NT2/D1 (cell line): Measurements from ENCODE around the gene KIF13A.

ENCODE experiments used
- DNase-seq: peaks from one replicate; pipeline ENCODE4 v3.0.0-alpha.2; 2011; ENCODE audit warnings: low read depth, low spot score
- H3K27me3 ChIP-seq: 2 replicates; pipeline ENCODE4 v1.6.0; 2011; ENCODE audit warnings: mild to moderate bottlenecking; ENCODE audit not compliant: insufficient read length, insufficient read depth
- H3K36me3 ChIP-seq: 2 replicates; pipeline ENCODE4 v1.6.1; 2011; ENCODE audit warnings: mild to moderate bottlenecking, low read length, mixed read lengths; ENCODE audit not compliant: insufficient read depth, insufficient read length
- H3K4me1 ChIP-seq: 2 replicates; pipeline ENCODE4 v1.5.1; 2011; ENCODE audit not compliant: insufficient read depth, insufficient read length
- H3K4me3 ChIP-seq: 2 replicates; pipeline ENCODE4 v1.5.1; 2011; ENCODE audit warnings: low read depth; ENCODE audit not compliant: insufficient read length
- H3K9ac ChIP-seq: 2 replicates; pipeline ENCODE4 v1.6.0; 2011; ENCODE audit warnings: low read depth; ENCODE audit not compliant: insufficient read length
- H3K9me3 ChIP-seq: 2 replicates; pipeline ENCODE4 v1.5.1; 2011; ENCODE audit warnings: mild to moderate bottlenecking, low read length; ENCODE audit not compliant: insufficient read depth
- SUZ12 ChIP-seq: IDR thresholded peaks from 2 replicates; pipeline ENCODE4 v1.6.1; 2011; ENCODE audit not compliant: insufficient read length, insufficient read depth; ENCODE audit errors: extremely low read depth
- YY1 ChIP-seq: IDR thresholded peaks from 2 replicates; pipeline ENCODE4 v1.6.1; 2011; ENCODE audit not compliant: insufficient read length, insufficient read depth
- ZNF274 ChIP-seq: IDR thresholded peaks from 2 replicates; pipeline ENCODE4 v1.6.1; 2011; ENCODE audit warnings: mild to moderate bottlenecking, low read depth, low read length

KIF13A gene

GRCh38 chr6:17965397-17965796, 22.0 kb downstream of the KIF13A start:
- Histone ChIP-seq H3K27me3 (no peaks in the 10 kb centered on the region), H3K9me3 (no peaks in the 10 kb centered on the region), H3K4me1 (peaks cover 3% of the 10 kb centered on the region), H3K4me3 (no peak overlapping the region), H3K36me3 (no peaks in the 10 kb centered on the region), H3K9ac (no peak overlapping the region)
- TF ChIP-seq YY1 (no peak), SUZ12 (no peak)
- DNase-seq = no peak

- no peaks in the 10 kb centered on the region for H3K36me3 ChIP-seq
- TF ChIP-seq YY1 = no peak
- no peak for TF ChIP-seq ZNF274
- no peak for TF ChIP-seq SUZ12
- DNase-seq = no peak
- no peaks in the 10 kb centered on the region for H3K9me3 ChIP-seq
- H3K4me3 ChIP-seq = no peak overlapping the region
- H3K4me1 ChIP-seq = peaks cover 3% of the 10 kb centered on the region
- H3K9ac ChIP-seq = no peak overlapping the region
- no peaks in the 10 kb centered on the region for H3K27me3 ChIP-seq
These were observed 22.8 kb downstream of the KIF13A start for GRCh38 chr6:17964633-17965032.

DNA sequence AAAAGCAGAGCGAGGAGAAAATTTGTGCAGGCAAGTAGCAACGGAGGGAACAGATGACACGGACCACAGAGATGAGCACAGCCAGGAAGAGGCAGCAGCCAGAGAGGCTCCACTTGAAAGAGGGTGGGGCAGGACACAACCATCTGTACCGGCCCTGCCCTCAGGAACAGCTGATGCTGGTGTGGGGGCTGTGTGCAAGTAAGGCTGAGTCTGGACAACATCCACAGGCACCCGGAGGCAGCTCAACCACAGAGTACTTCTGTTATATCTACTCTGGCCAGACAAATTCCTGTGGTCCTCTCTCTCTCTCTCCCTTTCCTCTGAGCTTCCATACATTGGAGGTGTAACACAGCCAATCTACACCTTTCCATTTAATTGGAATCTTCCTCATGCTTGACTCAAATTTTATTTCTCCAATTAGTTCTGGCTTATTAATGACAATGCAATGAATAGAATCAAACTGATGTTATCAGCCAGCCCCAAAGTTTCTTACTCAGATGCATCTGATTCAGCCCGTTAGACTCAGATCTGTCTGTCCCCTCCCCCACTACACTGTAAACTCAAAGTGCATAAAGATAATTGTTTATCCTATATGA, 24.9 kb downstream of the KIF13A start:
- Histone ChIP-seq H3K9ac (no peak overlapping the region), H3K36me3 (no peaks in the 10 kb centered on the region), H3K9me3 (no peaks in the 10 kb centered on the region), H3K4me3 (no peak overlapping the region), H3K27me3 (no peaks in the 10 kb centered on the region), H3K4me1 (no peaks in the 10 kb centered on the region)
- DNase-seq = no peak
- TF ChIP-seq ZNF274 (no peak), SUZ12 (no peak), YY1 (no peak)

GRCh38 chr6:17959302-17959701, 28.1 kb downstream of the KIF13A start:
- Histone ChIP-seq H3K9ac (no peak overlapping the region), H3K9me3 (no peaks in the 10 kb centered on the region), H3K4me3 (no peak overlapping the region), H3K27me3 (no peaks in the 10 kb centered on the region), H3K4me1 (no peaks in the 10 kb centered on the region), H3K36me3 (no peaks in the 10 kb centered on the region)
- TF ChIP-seq ZNF274 (no peak), YY1 (no peak), SUZ12 (no peak)
- no peak for DNase-seq

DNA sequence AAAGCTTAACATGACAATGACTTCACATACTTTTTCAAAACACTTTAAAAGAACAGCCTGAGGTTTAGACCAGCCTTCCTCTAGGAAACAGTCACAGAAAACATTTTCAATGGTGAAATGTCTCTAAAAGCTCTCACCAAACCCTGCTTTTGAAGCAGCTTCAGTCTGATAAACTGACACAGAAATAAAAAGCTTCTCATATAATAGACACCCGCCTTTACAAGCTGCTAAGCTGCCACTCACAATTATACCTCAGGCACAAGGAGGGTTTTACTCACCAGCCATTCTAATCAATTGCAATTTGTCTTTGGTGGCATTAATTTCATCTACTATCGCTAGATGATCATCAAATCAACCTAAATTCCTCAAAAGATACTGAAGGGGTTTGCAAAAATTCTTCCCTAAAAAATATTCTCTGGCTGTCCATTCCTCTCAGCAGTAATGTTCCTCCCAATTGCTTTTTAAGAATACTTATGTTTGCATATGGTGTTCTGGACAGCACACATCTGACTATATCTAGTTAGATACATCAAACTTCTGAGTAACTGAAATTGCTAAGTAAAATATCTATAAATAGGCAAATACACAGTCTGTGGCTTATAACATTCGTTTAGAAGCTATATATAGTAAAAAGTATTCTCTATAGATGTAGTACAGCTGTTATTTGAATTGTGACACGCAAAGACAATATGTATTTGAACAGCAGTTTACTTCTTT, 29.4 kb downstream of the KIF13A start:
- DNase-seq = no peak
- Histone ChIP-seq H3K4me1 (peaks cover 4% of the 10 kb centered on the region), H3K4me3 (no peak overlapping the region), H3K27me3 (no peaks in the 10 kb centered on the region), H3K9ac (no peak overlapping the region), H3K9me3 (no peaks in the 10 kb centered on the region), H3K36me3 (no peaks in the 10 kb centered on the region)
- TF ChIP-seq ZNF274 = no peak
- TF ChIP-seq SUZ12 = no peak
- no peak for TF ChIP-seq YY1

- no peak for DNase-seq
- Histone ChIP-seq H3K36me3 (no peaks in the 10 kb centered on the region), H3K9ac (no peak overlapping the region), H3K27me3 (no peaks in the 10 kb centered on the region), H3K4me3 (no peak overlapping the region), H3K9me3 (no peaks in the 10 kb centered on the region), H3K4me1 (peaks cover 4% of the 10 kb centered on the region)
- TF ChIP-seq SUZ12 (no peak), ZNF274 (no peak), YY1 (no peak)
These were observed 29.9 kb downstream of the KIF13A start for GRCh38 chr6:17957498-17957897.

DNA sequence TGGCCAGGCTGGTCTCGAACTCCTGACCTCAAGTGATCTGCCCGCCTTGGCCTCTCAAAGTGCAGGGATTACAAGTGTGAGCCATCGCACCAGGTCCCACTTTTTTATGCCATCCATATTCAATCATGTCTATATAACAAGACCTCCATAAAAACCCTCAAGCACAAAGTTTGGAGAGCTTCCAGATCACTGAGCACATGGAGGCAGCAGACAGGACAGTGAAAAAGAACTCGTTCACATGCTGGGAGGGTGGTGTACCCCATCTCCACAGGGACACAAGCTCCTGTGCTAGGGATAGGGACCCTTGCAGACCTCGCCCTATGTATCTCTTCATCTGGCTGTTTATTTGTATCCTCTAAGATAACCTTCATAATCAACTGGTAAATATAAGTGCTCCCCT, 30.3 kb downstream of the KIF13A start:
- Histone ChIP-seq H3K4me1 (peaks cover 4% of the 10 kb centered on the region), H3K9me3 (no peaks in the 10 kb centered on the region), H3K9ac (no peak overlapping the region), H3K4me3 (no peak overlapping the region), H3K27me3 (no peaks in the 10 kb centered on the region), H3K36me3 (no peaks in the 10 kb centered on the region)
- DNase-seq = no peak
- TF ChIP-seq SUZ12 (no peak), YY1 (no peak)
